ENCODE measurements around the gene RPS15.

GRCh38 chr19:1456121-1456900 lies 18.1 kb downstream of the RPS15 start:
- TF ChIP-seq YY1 (IDR thresholded peaks at IDR 0.05; ENCODE audit: insufficient read depth, insufficient read length) (no peak), ZNF274 (IDR thresholded peaks at IDR 0.05; ENCODE audit: low read depth, low read length) (no peak)
